ENCODE measurements around the gene OSBPL3. TPM values are rescaled to one million over a fixed set of nuclear protein-coding genes. Genes with fewer than 3 reads are reported as not detected.

OSBPL3 gene
- total RNA-seq, 1 experiment from 2014 or later, result 36.8 TPM

GRCh38 chr7:24921362-24921679 is 58.7 kb downstream of the OSBPL3 start:
- Histone ChIP-seq H3K4me3 (replicated peaks in 1 of 2; ENCODE audit: low read depth in 1 of 2, low read length in 2 of 2) (no peak overlapping the region), H3K4me2 (ENCODE audit: low read length) (peak overlapping the region; percentile 18; the same call in 1 of the 2 replicates), H3K9ac (ENCODE audit: low read length) (no peak overlapping the region), H3K27me3 (ENCODE audit: insufficient read depth, low read length) (no peaks in the 10 kb centered on the region), H4K20me1 (ENCODE audit: insufficient read depth) (no peaks in the 10 kb centered on the region; the same call in 1 of the 2 replicates), H3K36me3 (ENCODE audit: control insufficient read depth in 1 of 2, insufficient read depth in 2 of 2, low read length in 2 of 2) (no peaks in the 10 kb centered on the region), H3K79me2 (ENCODE audit: insufficient read depth, low read length) (peaks cover 97% of the 10 kb centered on the region), H3K9me2 (ENCODE audit: insufficient read depth) (no peaks in the 10 kb centered on the region), H3K4me1 (ENCODE audit: control insufficient read depth in 1 of 2, insufficient read depth in 2 of 2, low read length in 2 of 2) (peaks cover 12 to 39% of the 10 kb centered on the region in 2 experiments; a peak in 3 of 4 replicates), H3K9me3 (ENCODE audit: control insufficient read depth in 1 of 2, insufficient read depth in 1 of 2, low read depth in 1 of 2, low read length in 2 of 2) (no peaks in the 10 kb centered on the region), H2AFZ (ENCODE audit: low read depth, low read length, poor library complexity, severe bottlenecking) (no peak overlapping the region), H3K27ac (ENCODE audit: low read depth, low read length) (no peak overlapping the region)
- ATAC-seq (no peak), DNase-seq (ENCODE audit: low read depth, low spot score) (no peak)
- no peak for TF ChIP-seq FOSL1 (IDR thresholded peaks at IDR 0.05; ENCODE audit: low read depth)
- TF ChIP-seq CEBPB (IDR thresholded peaks at IDR 0.05; ENCODE audit: low read depth), result no peak
- no peak for TF ChIP-seq POLR2A (IDR thresholded peaks at IDR 0.05; ENCODE audit: borderline replicate concordance, extremely low read depth, insufficient read depth, insufficient read length)
- TF ChIP-seq ZNF274 (IDR thresholded peaks at IDR 0.05; ENCODE audit: low read depth, low read length), result no peak
- no peak for TF ChIP-seq EZH2 (IDR thresholded peaks at IDR 0.05)
- TF ChIP-seq, protein P1, sequence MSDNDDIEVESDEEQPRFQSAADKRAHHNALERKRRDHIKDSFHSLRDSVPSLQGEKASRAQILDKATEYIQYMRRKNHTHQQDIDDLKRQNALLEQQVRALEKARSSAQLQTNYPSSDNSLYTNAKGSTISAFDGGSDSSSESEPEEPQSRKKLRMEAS (IDR thresholded peaks at IDR 0.05), result no peak
- TF ChIP-seq, protein P2, sequence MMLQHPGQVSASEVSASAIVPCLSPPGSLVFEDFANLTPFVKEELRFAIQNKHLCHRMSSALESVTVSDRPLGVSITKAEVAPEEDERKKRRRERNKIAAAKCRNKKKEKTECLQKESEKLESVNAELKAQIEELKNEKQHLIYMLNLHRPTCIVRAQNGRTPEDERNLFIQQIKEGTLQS (IDR thresholded peaks at IDR 0.05), result no peak
- no peak for TF ChIP-seq ZFX (IDR thresholded peaks at IDR 0.05)
- no peak for TF ChIP-seq EGR1 (IDR thresholded peaks at IDR 0.05; ENCODE audit: low read depth)
- TF ChIP-seq CBX3 (IDR thresholded peaks at IDR 0.05; ENCODE audit: low read depth), result no peak
- TF ChIP-seq, protein P3, sequence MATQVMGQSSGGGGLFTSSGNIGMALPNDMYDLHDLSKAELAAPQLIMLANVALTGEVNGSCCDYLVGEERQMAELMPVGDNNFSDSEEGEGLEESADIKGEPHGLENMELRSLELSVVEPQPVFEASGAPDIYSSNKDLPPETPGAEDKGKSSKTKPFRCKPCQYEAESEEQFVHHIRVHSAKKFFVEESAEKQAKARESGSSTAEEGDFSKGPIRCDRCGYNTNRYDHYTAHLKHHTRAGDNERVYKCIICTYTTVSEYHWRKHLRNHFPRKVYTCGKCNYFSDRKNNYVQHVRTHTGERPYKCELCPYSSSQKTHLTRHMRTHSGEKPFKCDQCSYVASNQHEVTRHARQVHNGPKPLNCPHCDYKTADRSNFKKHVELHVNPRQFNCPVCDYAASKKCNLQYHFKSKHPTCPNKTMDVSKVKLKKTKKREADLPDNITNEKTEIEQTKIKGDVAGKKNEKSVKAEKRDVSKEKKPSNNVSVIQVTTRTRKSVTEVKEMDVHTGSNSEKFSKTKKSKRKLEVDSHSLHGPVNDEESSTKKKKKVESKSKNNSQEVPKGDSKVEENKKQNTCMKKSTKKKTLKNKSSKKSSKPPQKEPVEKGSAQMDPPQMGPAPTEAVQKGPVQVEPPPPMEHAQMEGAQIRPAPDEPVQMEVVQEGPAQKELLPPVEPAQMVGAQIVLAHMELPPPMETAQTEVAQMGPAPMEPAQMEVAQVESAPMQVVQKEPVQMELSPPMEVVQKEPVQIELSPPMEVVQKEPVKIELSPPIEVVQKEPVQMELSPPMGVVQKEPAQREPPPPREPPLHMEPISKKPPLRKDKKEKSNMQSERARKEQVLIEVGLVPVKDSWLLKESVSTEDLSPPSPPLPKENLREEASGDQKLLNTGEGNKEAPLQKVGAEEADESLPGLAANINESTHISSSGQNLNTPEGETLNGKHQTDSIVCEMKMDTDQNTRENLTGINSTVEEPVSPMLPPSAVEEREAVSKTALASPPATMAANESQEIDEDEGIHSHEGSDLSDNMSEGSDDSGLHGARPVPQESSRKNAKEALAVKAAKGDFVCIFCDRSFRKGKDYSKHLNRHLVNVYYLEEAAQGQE (IDR thresholded peaks at IDR 0.05; ENCODE audit: low read depth), result no peak
- TF ChIP-seq YY1 (IDR thresholded peaks at IDR 0.05; ENCODE audit: extremely low read depth, insufficient replicate concordance, low read depth, low read length), result no peak
- TF ChIP-seq SRF (IDR thresholded peaks at IDR 0.05; ENCODE audit: low read depth), result no peak
- intact Hi-C loops (cut with micrococcal nuclease), result no loop called here
- POLR2A ChIA-PET, result no interaction called here
- CTCF ChIA-PET, result no interaction called here
- RAD21 ChIA-PET (ENCODE audit: low non-redundant PET in 1 of 2, low total read pairs in 2 of 2, uncharacterized antibody in 2 of 2, unreplicated experiment in 2 of 2), result no interaction called here
- BruUV-seq (replicated peaks), result no TSS peak

All from HCT116 (cell line).